ENCODE results near the gene GNG3.

DNA sequence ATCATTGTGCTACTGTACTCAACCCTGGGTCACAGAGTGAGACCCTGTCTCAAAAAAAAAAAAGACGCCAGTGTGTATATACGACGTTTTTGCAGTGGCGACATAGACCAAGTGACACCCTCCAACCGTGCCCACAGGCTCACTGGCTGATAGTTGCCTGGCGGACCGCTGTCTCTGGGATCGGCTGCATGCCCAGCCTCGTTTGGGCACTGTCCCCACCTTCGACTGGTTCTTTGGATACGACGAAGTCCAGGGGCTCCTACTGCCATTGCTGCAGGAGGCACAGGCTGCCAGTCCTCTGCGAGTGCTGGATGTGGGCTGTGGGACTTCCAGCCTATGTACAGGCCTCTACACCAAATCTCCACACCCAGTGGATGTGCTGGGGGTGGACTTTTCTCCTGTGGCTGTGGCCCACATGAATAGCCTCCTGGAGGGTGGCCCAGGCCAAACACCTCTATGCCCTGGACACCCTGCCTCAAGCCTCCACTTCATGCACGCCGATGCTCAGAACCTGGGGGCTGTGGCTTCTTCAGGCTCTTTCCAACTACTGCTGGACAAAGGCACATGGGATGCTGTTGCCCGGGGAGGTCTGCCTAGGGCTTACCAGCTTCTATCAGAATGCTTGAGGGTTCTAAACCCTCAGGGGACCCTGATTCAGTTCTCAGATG is 41.1 kb upstream of the GNG3 start:
- TF ChIP-seq CTCF (IDR thresholded peaks at IDR 0.05; ENCODE audit: low read depth, low read length, poor library complexity, severe bottlenecking) (no peak), EZH2phosphoT487 (IDR thresholded peaks at IDR 0.05; ENCODE audit: borderline replicate concordance, low read length) (no peak)

Data from DOHH2 (cell line).